ENCODE results near the gene NBEAL2.

DNA sequence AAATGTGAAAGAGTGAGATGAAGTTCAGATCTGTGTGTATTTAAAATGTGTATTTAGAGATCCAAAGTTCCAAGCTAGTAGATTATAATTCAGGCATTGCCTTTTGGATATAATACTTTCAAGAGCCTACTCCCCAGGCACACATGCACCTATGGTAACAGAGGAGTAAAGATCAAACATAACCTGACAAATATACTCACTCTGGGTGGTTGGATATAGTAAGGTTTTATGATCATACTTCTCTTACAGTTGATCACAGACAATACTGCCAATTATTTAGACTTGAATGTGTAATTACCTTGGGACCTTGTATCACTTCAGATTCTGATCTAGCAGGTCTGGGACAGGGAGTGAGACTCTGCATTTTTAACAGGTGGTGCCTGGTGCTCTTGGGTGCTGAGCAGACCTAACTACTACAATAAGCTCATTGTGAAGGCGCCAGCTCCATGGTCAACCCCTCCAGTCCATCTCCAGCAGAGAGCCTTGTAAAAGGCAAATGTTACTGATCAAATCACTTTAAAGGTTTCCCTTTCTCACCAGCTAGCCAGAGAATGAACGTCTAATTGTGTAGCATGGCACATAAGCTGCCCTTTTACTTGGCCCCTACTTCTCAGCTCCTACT is 55.5 kb downstream of the NBEAL2 start:
- TF ChIP-seq ZFP30 (CRISPR knock-in tag; IDR thresholded peaks at IDR 0.05): no peak
- no peak for TF ChIP-seq PPARA (CRISPR knock-in tag; IDR thresholded peaks at IDR 0.05; ENCODE audit: borderline replicate concordance)
- no peak for TF ChIP-seq ZFP3 (CRISPR knock-in tag; IDR thresholded peaks at IDR 0.05)
- TF ChIP-seq, protein P1, sequence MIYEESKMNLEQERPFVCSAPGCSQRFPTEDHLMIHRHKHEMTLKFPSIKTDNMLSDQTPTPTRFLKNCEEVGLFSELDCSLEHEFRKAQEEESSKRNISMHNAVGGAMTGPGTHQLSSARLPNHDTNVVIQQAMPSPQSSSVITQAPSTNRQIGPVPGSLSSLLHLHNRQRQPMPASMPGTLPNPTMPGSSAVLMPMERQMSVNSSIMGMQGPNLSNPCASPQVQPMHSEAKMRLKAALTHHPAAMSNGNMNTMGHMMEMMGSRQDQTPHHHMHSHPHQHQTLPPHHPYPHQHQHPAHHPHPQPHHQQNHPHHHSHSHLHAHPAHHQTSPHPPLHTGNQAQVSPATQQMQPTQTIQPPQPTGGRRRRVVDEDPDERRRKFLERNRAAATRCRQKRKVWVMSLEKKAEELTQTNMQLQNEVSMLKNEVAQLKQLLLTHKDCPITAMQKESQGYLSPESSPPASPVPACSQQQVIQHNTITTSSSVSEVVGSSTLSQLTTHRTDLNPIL (CRISPR knock-in tag; IDR thresholded peaks at IDR 0.05; ENCODE audit: low read depth): no peak
- TF ChIP-seq, protein P2, sequence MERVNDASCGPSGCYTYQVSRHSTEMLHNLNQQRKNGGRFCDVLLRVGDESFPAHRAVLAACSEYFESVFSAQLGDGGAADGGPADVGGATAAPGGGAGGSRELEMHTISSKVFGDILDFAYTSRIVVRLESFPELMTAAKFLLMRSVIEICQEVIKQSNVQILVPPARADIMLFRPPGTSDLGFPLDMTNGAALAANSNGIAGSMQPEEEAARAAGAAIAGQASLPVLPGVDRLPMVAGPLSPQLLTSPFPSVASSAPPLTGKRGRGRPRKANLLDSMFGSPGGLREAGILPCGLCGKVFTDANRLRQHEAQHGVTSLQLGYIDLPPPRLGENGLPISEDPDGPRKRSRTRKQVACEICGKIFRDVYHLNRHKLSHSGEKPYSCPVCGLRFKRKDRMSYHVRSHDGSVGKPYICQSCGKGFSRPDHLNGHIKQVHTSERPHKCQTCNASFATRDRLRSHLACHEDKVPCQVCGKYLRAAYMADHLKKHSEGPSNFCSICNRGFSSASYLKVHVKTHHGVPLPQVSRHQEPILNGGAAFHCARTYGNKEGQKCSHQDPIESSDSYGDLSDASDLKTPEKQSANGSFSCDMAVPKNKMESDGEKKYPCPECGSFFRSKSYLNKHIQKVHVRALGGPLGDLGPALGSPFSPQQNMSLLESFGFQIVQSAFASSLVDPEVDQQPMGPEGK (CRISPR knock-in tag; IDR thresholded peaks at IDR 0.05; ENCODE audit: borderline replicate concordance): no peak
